ENCODE measurements around the gene PCDH9.

PCDH9 gene

GRCh38 chr13:66693656-66694055, 536.5 kb downstream of the PCDH9 start:
- no peak for DNase-seq

- no peak for DNase-seq
Observed at GRCh38 chr13:66691149-66691548, 539.0 kb downstream of the PCDH9 start.

DNA sequence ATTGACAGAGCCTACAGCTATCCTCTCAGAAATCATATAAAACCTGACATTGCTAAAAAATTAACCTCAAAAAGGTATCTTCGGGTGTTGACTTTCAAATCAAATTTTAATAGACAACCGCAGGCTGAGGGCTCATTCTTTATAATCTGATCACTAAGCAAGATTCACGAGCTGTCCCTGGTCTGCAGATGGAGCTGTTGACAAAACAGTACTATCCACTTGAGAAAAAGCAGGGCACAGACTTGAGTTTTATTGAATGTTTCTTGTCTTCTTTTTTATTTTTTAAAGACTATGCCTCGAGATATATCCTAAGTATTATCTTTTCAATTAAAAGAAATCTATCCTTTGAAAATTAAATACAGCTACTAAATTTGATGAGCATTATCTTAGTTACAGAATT, 540.5 kb downstream of the PCDH9 start:
- no peak for DNase-seq

- no peak for DNase-seq
Observed at GRCh38 chr13:66689037-66689619, 541.0 kb downstream of the PCDH9 start.

GRCh38 chr13:66681403-66681802, 548.7 kb downstream of the PCDH9 start:
- DNase-seq, result no peak

DNA sequence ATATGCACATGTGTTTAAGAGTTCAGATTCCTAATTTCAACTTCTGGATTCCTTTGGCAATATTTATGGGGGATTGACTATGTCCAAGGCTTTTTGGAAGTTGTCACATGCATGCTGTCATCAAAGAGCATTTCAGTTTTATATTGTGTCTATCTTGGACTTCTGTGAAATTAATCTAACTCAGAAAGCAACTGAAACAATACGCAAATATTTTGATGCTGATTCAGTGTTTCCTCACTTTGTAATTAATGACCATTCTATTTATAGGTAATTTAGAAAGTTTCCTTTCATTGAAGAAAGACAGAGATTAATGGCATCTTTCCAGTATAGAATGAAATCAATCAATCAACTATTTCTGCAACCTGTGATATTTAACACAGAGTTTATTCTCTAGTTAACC, 550.1 kb downstream of the PCDH9 start:
- DNase-seq, result no peak

GRCh38 chr13:66675620-66676019, 554.5 kb downstream of the PCDH9 start:
- DNase-seq, result no peak

DNA sequence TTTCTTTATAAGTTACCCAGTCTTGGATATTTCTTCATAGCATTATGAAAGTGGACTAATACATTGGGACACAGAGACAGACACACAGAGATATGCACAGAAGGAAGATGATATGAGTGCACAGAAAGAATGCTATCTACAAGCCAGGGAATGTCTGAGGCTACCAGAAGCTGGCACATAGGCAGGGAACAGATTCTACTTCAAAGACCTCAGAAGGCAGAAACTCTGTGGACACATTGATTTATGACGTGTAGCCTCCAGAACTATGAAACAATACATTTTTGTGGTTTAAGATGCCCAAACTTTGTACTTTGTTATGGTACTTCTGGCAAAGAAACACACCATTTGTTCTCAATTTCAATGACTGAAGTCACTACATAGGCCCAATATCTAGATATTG, 556.7 kb downstream of the PCDH9 start:
- DNase-seq, result no peak

DNA sequence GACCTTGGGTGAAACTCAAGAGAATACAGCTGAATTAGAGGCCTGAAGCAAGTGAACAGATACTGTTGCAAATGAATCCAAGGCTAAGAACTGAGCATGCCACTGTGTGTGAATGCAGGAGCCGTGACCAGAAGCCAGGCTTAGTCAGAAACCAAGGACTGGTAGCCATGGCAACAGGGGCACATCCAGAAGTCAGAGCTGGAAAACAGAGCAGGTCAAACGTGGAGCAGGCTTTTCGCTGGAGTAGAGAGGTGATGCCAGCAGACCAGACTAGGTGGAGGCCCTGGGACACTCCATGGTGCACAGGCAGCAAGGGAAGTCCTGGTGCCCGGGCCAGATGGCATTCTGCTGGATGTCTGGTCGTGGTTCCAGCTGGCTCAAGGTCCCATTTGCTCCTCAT, 564.1 kb downstream of the PCDH9 start:
- DNase-seq, result no peak

GRCh38 chr13:66663711-66664110, 566.4 kb downstream of the PCDH9 start:
- DNase-seq, result no peak

- DNase-seq, result no peak
Observed at GRCh38 chr13:66663206-66663605, 566.9 kb downstream of the PCDH9 start.

- DNase-seq, result no peak
Observed at GRCh38 chr13:66661336-66661735, 568.8 kb downstream of the PCDH9 start.

GRCh38 chr13:66660468-66660813, 569.7 kb downstream of the PCDH9 start:
- no peak for DNase-seq

- no peak for DNase-seq
Observed at GRCh38 chr13:66659701-66660467, 570.3 kb downstream of the PCDH9 start.

DNA sequence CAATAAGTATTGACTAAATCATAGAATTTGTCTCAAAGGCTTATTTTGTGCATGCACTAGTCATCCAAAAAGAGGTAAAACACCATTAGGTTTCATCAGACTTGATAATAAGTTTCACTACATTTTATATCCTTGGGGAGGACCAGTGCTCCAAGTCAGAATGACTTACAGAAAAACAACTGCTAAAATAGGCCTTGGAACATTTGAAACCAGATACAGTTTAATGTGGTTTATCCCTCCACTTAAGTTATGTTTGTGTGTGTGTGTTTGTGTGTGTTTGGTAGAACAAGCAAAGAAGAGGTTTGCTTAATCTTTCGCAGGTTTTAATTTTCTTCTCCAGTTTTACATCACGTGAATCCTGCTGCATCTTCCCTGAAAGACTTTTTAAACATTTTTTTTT, 570.9 kb downstream of the PCDH9 start:
- no peak for DNase-seq

- DNase-seq, result no peak
Observed at GRCh38 chr13:66657165-66657881, 572.8 kb downstream of the PCDH9 start.

- no peak for DNase-seq
Observed at GRCh38 chr13:66655847-66656454, 574.2 kb downstream of the PCDH9 start.

DNA sequence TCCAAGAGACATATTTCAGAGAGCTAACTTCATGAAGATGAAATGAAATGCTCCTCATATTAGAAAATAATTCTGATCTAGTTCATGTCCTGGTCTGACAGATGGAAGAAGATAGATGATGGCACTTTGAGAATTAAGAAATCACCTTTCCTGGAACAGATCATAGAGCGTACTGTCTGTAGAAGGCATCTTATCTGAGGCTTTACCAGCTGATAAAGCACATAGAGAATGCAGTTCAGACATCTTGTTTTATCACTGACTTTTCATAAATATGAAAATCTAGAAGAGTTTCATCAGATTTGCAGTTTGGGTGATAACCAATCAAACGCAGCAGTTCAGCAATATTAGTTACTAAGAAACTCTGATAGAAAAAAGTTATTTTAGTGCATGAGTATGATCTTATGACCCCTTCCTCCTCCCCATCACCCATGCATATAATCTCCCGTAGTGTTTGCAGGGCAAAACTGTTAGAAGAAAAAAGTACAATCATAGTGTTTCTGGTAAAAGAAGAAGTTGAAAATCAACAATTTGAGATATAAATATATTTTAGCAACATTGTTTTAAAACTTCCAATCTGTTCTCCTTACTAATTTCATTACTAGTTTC, 585.2 kb downstream of the PCDH9 start:
- no peak for DNase-seq

- DNase-seq, result no peak
Observed at GRCh38 chr13:66640231-66640630, 589.9 kb downstream of the PCDH9 start.

GRCh38 chr13:66639044-66639443, 591.1 kb downstream of the PCDH9 start:
- no peak for DNase-seq

DNA sequence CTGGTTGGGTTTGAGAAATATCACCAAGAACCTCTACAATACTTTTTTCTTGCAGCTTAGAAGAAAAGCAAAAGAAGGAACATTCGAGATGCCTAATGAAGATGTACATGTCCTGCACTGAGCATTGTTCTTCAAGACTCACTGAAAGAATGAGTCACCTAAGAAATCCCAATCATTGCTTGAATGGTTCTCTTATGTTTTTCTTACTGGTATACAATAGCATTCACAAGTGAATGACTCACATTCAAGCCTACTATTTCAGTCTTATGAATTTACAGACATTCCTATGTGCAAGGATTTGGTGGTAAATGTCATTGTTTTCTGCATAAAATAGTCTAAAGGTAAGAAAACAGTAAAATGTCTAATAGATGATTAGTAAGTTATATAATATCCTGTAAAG, 594.6 kb downstream of the PCDH9 start:
- no peak for DNase-seq

GRCh38 chr13:66634384-66634783, 595.8 kb downstream of the PCDH9 start:
- no peak for DNase-seq

GRCh38 chr13:66627512-66627911, 602.6 kb downstream of the PCDH9 start:
- no peak for DNase-seq
